B cell (primary cell): ENCODE results near the gene BBX.

ENCODE experiments used
- EZH2 ChIP-seq: IDR thresholded peaks from 2 replicates; pipeline ENCODE4 v1.6.1; 2012; ENCODE audit warnings: borderline replicate concordance, low read depth, mild to moderate bottlenecking, moderate library complexity, low read length; ENCODE audit not compliant: insufficient read depth, poor library complexity, severe bottlenecking
- TF ChIP-seq, protein P1 (sequence below): fragments of 200-600 bp; IDR thresholded peaks from one replicate; pipeline ENCODE4 v1.8.0; 2022; ENCODE audit warnings: antibody characterized with exemption, mild to moderate bottlenecking

DNA sequence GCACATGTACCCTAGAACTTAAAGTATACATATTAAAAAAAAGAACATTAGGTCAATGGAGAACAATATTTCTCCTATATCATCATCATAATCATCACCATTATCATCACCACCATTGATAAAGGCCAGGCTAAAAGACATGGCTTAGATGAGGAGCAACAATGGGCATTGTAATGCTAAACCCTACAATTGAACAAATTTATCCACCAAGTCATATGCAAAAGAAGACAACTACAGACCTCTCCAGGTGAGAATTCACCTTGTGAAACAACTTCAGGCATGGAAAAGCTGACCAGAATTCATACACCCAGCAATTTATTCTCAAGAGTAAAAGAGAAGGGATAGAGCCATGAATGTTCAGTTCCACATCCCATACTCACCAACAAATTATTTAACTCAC is 46.3 kb upstream of the BBX start:
- TF ChIP-seq, protein P1, sequence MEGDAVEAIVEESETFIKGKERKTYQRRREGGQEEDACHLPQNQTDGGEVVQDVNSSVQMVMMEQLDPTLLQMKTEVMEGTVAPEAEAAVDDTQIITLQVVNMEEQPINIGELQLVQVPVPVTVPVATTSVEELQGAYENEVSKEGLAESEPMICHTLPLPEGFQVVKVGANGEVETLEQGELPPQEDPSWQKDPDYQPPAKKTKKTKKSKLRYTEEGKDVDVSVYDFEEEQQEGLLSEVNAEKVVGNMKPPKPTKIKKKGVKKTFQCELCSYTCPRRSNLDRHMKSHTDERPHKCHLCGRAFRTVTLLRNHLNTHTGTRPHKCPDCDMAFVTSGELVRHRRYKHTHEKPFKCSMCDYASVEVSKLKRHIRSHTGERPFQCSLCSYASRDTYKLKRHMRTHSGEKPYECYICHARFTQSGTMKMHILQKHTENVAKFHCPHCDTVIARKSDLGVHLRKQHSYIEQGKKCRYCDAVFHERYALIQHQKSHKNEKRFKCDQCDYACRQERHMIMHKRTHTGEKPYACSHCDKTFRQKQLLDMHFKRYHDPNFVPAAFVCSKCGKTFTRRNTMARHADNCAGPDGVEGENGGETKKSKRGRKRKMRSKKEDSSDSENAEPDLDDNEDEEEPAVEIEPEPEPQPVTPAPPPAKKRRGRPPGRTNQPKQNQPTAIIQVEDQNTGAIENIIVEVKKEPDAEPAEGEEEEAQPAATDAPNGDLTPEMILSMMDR, result no peak
- no peak for TF ChIP-seq EZH2
